Measurements from ENCODE around the gene CLDN9.

Gene CLDN9

GRCh38 chr16:3003582-3004270 is 9.0 kb upstream of the CLDN9 start:
- in situ Hi-C loops (cut with HindIII; ENCODE audit: low sequenced_read_pairs), result no loop called here
- TF ChIP-seq CTCF (IDR thresholded peaks at IDR 0.05; ENCODE audit: low read depth, low read length, missing control alignments), result peak; percentile 24
- no peak overlapping the region for H3K4me3 ChIP-seq (ENCODE audit: low read depth, low read length)
- peak; percentile 95 for DNase-seq (ENCODE audit: low read depth)

GRCh38 chr16:3004319-3004718 is 8.4 kb upstream of the CLDN9 start:
- no peak overlapping the region for H3K4me3 ChIP-seq (ENCODE audit: low read depth, low read length)
- DNase-seq (ENCODE audit: low read depth), result no peak
- TF ChIP-seq CTCF (IDR thresholded peaks at IDR 0.05; ENCODE audit: low read depth, low read length, missing control alignments), result no peak
- in situ Hi-C loops (cut with HindIII; ENCODE audit: low sequenced_read_pairs), result no loop called here

- no peak for DNase-seq (ENCODE audit: low read depth)
- TF ChIP-seq CTCF (IDR thresholded peaks at IDR 0.05; ENCODE audit: low read depth, low read length, missing control alignments), result no peak
- in situ Hi-C loops (cut with HindIII; ENCODE audit: low sequenced_read_pairs), result no loop called here
- peak overlapping the region; percentile 12 for H3K4me3 ChIP-seq (ENCODE audit: low read depth, low read length)
Measured at GRCh38 chr16:3004781-3005284, 7.9 kb upstream of the CLDN9 start.

GRCh38 chr16:3007059-3007956 is 5.4 kb upstream of the CLDN9 start:
- DNase-seq (ENCODE audit: low read depth), result no peak
- H3K4me3 ChIP-seq (ENCODE audit: low read depth, low read length), result no peak overlapping the region
- in situ Hi-C loops (cut with HindIII; ENCODE audit: low sequenced_read_pairs), result no loop called here
- TF ChIP-seq CTCF (IDR thresholded peaks at IDR 0.05; ENCODE audit: low read depth, low read length, missing control alignments), result no peak

- H3K4me3 ChIP-seq (ENCODE audit: low read depth, low read length), result no peak overlapping the region
- no peak for DNase-seq (ENCODE audit: low read depth)
- in situ Hi-C loops (cut with HindIII; ENCODE audit: low sequenced_read_pairs), result no loop called here
- TF ChIP-seq CTCF (IDR thresholded peaks at IDR 0.05; ENCODE audit: low read depth, low read length, missing control alignments), result no peak
Measured at GRCh38 chr16:3007957-3008689, 4.6 kb upstream of the CLDN9 start.

GRCh38 chr16:3008690-3009037 is 4.1 kb upstream of the CLDN9 start:
- in situ Hi-C loops (cut with HindIII; ENCODE audit: low sequenced_read_pairs), result no loop called here
- H3K4me3 ChIP-seq (ENCODE audit: low read depth, low read length), result no peak overlapping the region
- TF ChIP-seq CTCF (IDR thresholded peaks at IDR 0.05; ENCODE audit: low read depth, low read length, missing control alignments), result no peak
- DNase-seq (ENCODE audit: low read depth), result no peak
